K562 (cell line): ENCODE data around the gene SCAMP1. TPM values are rescaled to one million over a fixed set of nuclear protein-coding genes. Genes with fewer than 3 reads are reported as not detected.

Experiments used
- polyA plus RNA-seq, 8 experiments: library from polyadenylated mRNA; depleted of rRNA in 4 of 8; stranded (reverse) in 5 of 8; unstranded in 3 of 8; fragments of >200 nt; fragmentation: Nextera tagmentation in 2 of 8; fragmentation: Illumina TruSeq in 1 of 8; extraction: Ambion mirVana in 2 of 8; extraction: Trizol in 1 of 8; gene quantifications; 2 replicates each; pipeline versions ENCODE4 v1.2.1 to v1.2.3, GENCODE V29; 2011 to 2014; ENCODE audit warnings: inconsistent platforms in 1 of 8, missing spikeins in 1 of 8
- total RNA-seq, 7 experiments: library from RNA; depleted of rRNA in 6 of 7; stranded (reverse); fragments of >200 nt in 6 of 7; fragmentation: Illumina TruSeq in 2 of 7; extraction: Trizol in 2 of 7; gene quantifications; 2 replicates each; pipeline versions ENCODE4 v1.2.1 to v1.2.3, GENCODE V29; 2011 to 2021; ENCODE audit warnings: low replicate concordance in 1 of 7
- TF ChIP-seq, protein P1 (sequence below): fragments of 200-600 bp; sonication (generic); IDR thresholded peaks from one replicate; pipeline ENCODE4 v1.6.1; 2012; ENCODE audit warnings: mild to moderate bottlenecking, low read depth, low read length, inconsistent platforms

Gene SCAMP1
- total and polyA plus RNA-seq, 9 of the 15 experiments (the other 6 are each of a cell fraction or from before 2014, with no cell fraction given) = 5.4 to 23.9 (median 13.8) TPM

DNA sequence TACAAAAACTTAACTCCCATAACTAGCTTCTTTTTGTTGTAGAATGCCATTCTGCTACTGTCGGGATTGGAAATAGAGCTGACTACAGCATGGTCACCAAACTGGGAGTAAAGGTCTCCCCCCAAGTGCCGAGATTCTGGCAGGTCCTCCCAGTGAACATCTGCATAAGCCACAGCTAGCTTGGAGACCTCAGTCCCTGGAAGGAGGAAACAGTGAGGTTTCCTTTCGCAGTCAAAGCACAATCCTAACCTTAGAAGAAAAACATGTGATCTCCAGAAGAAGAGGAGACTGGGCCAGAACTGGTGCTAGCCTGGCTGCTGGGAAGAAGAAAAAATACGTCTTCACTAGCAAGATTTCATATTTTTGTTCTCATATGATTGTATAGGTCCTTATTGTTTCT, 127.4 kb downstream of the SCAMP1 start (continued):
- TF ChIP-seq, protein P1, sequence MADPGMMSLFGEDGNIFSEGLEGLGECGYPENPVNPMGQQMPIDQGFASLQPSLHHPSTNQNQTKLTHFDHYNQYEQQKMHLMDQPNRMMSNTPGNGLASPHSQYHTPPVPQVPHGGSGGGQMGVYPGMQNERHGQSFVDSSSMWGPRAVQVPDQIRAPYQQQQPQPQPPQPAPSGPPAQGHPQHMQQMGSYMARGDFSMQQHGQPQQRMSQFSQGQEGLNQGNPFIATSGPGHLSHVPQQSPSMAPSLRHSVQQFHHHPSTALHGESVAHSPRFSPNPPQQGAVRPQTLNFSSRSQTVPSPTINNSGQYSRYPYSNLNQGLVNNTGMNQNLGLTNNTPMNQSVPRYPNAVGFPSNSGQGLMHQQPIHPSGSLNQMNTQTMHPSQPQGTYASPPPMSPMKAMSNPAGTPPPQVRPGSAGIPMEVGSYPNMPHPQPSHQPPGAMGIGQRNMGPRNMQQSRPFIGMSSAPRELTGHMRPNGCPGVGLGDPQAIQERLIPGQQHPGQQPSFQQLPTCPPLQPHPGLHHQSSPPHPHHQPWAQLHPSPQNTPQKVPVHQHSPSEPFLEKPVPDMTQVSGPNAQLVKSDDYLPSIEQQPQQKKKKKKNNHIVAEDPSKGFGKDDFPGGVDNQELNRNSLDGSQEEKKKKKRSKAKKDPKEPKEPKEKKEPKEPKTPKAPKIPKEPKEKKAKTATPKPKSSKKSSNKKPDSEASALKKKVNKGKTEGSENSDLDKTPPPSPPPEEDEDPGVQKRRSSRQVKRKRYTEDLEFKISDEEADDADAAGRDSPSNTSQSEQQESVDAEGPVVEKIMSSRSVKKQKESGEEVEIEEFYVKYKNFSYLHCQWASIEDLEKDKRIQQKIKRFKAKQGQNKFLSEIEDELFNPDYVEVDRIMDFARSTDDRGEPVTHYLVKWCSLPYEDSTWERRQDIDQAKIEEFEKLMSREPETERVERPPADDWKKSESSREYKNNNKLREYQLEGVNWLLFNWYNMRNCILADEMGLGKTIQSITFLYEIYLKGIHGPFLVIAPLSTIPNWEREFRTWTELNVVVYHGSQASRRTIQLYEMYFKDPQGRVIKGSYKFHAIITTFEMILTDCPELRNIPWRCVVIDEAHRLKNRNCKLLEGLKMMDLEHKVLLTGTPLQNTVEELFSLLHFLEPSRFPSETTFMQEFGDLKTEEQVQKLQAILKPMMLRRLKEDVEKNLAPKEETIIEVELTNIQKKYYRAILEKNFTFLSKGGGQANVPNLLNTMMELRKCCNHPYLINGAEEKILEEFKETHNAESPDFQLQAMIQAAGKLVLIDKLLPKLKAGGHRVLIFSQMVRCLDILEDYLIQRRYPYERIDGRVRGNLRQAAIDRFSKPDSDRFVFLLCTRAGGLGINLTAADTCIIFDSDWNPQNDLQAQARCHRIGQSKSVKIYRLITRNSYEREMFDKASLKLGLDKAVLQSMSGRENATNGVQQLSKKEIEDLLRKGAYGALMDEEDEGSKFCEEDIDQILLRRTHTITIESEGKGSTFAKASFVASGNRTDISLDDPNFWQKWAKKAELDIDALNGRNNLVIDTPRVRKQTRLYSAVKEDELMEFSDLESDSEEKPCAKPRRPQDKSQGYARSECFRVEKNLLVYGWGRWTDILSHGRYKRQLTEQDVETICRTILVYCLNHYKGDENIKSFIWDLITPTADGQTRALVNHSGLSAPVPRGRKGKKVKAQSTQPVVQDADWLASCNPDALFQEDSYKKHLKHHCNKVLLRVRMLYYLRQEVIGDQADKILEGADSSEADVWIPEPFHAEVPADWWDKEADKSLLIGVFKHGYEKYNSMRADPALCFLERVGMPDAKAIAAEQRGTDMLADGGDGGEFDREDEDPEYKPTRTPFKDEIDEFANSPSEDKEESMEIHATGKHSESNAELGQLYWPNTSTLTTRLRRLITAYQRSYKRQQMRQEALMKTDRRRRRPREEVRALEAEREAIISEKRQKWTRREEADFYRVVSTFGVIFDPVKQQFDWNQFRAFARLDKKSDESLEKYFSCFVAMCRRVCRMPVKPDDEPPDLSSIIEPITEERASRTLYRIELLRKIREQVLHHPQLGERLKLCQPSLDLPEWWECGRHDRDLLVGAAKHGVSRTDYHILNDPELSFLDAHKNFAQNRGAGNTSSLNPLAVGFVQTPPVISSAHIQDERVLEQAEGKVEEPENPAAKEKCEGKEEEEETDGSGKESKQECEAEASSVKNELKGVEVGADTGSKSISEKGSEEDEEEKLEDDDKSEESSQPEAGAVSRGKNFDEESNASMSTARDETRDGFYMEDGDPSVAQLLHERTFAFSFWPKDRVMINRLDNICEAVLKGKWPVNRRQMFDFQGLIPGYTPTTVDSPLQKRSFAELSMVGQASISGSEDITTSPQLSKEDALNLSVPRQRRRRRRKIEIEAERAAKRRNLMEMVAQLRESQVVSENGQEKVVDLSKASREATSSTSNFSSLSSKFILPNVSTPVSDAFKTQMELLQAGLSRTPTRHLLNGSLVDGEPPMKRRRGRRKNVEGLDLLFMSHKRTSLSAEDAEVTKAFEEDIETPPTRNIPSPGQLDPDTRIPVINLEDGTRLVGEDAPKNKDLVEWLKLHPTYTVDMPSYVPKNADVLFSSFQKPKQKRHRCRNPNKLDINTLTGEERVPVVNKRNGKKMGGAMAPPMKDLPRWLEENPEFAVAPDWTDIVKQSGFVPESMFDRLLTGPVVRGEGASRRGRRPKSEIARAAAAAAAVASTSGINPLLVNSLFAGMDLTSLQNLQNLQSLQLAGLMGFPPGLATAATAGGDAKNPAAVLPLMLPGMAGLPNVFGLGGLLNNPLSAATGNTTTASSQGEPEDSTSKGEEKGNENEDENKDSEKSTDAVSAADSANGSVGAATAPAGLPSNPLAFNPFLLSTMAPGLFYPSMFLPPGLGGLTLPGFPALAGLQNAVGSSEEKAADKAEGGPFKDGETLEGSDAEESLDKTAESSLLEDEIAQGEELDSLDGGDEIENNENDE = no peak
